Liver (tissue), 9 donors: ENCODE results near the gene FAM20C. TPM values are rescaled to one million over a fixed set of nuclear protein-coding genes. Genes with fewer than 3 reads are reported as not detected.

Experiments used
- DNase-seq: peaks from one replicate; pipeline ENCODE4 v3.0.0-alpha.2; 2017; ENCODE audit warnings: low spot score
- H3K27ac ChIP-seq, 2 donors: one replicate each; pipeline ENCODE4 v1.7.0; 2013; ENCODE audit warnings: inconsistent platforms in 2 of 2, low read length in 2 of 2, control low read depth in 1 of 2, low read depth in 1 of 2, mild to moderate bottlenecking in 1 of 2
- H3K27me3 ChIP-seq, 4 donors: one replicate each; pipeline versions ENCODE4 v1.6.1 to v1.7.0; 2013; ENCODE audit warnings: low read length in 3 of 4, inconsistent platforms in 1 of 4, mild to moderate bottlenecking in 1 of 4, moderate library complexity in 1 of 4; ENCODE audit not compliant: control insufficient read depth in 4 of 4, insufficient read depth in 4 of 4
- H3K36me3 ChIP-seq, 4 donors: one replicate each; pipeline versions ENCODE4 v1.6.1 to v1.7.0; 2013; ENCODE audit warnings: low read length in 3 of 4, mild to moderate bottlenecking in 3 of 4, low read depth in 1 of 4, moderate library complexity in 1 of 4; ENCODE audit not compliant: control insufficient read depth in 4 of 4, insufficient read depth in 3 of 4
- H3K4me1 ChIP-seq, 4 donors: one replicate each; pipeline versions ENCODE4 v1.6.1 to v1.7.0; 2013; ENCODE audit warnings: low read length in 3 of 4, mild to moderate bottlenecking in 3 of 4, moderate library complexity in 1 of 4; ENCODE audit not compliant: control insufficient read depth in 4 of 4, insufficient read depth in 4 of 4
- H3K4me3 ChIP-seq, 3 donors: one replicate each; pipeline versions ENCODE4 v1.6.1 to v1.7.0; 2013; ENCODE audit warnings: low read length in 3 of 3, control low read depth in 1 of 3, low read depth in 1 of 3, mild to moderate bottlenecking in 1 of 3
- H3K9ac ChIP-seq, 2 donors: one replicate each; pipeline ENCODE4 v1.7.0; 2013; ENCODE audit warnings: low read length in 2 of 2, mild to moderate bottlenecking in 2 of 2, moderate library complexity in 2 of 2, control low read depth in 1 of 2, low read depth in 1 of 2
- H3K9me3 ChIP-seq, 4 donors: one replicate each; pipeline versions ENCODE4 v1.6.1 to v1.7.0; 2013; ENCODE audit warnings: low read length in 3 of 4; ENCODE audit not compliant: control insufficient read depth in 4 of 4
- EGR1 ChIP-seq, 2 donors: IDR thresholded peaks; 2 replicates each; pipeline ENCODE4 v1.6.1; 2016 to 2018; ENCODE audit warnings: antibody characterized with exemption in 2 of 2, low read depth in 2 of 2
- FOXA1 ChIP-seq: IDR thresholded peaks from 2 replicates; pipeline ENCODE4 v1.6.1; 2016; ENCODE audit warnings: antibody characterized with exemption
- FOXA2 ChIP-seq: IDR thresholded peaks from 2 replicates; pipeline ENCODE4 v1.6.1; 2016; ENCODE audit warnings: antibody characterized with exemption
- GABPA ChIP-seq, 2 donors: IDR thresholded peaks in 1 of 2; conservative IDR thresholded peaks in 1 of 2; 2 replicates each; pipeline ENCODE4 v1.6.1; 2016; ENCODE audit warnings: antibody characterized with exemption in 2 of 2, mild to moderate bottlenecking in 1 of 2, moderate library complexity in 1 of 2
- HNF4A ChIP-seq, 2 donors: conservative IDR thresholded peaks; 2 replicates each; pipeline ENCODE4 v1.6.1; 2016; ENCODE audit warnings: antibody characterized with exemption in 2 of 2, mild to moderate bottlenecking in 2 of 2
- HNF4G ChIP-seq: IDR thresholded peaks from 2 replicates; pipeline ENCODE4 v1.6.1; 2016; ENCODE audit warnings: antibody characterized with exemption
- JUND ChIP-seq, 2 donors: IDR thresholded peaks; 2 replicates each; pipeline ENCODE4 v1.6.1; 2016; ENCODE audit warnings: antibody characterized with exemption in 2 of 2
- NR2F2 ChIP-seq: IDR thresholded peaks from 2 replicates; pipeline ENCODE4 v1.6.1; 2016; ENCODE audit warnings: antibody characterized with exemption
- RAD21 ChIP-seq, 2 donors: IDR thresholded peaks; 2 replicates each; pipeline ENCODE4 v1.6.1; 2016; ENCODE audit warnings: antibody characterized with exemption in 2 of 2, mild to moderate bottlenecking in 2 of 2
- RXRA ChIP-seq, 2 donors: IDR thresholded peaks; 2 replicates each; pipeline ENCODE4 v1.6.1; 2017 to 2018; ENCODE audit warnings: antibody characterized with exemption in 2 of 2, mild to moderate bottlenecking in 1 of 2
- SP1 ChIP-seq: IDR thresholded peaks from 2 replicates; pipeline ENCODE4 v1.6.1; 2018; ENCODE audit warnings: antibody characterized with exemption, mild to moderate bottlenecking
- TAF1 ChIP-seq: conservative IDR thresholded peaks from 2 replicates; pipeline ENCODE4 v1.6.1; 2016; ENCODE audit warnings: antibody characterized with exemption, mild to moderate bottlenecking
- YY1 ChIP-seq: IDR thresholded peaks from 2 replicates; pipeline ENCODE4 v1.6.1; 2016; ENCODE audit warnings: antibody characterized with exemption, mild to moderate bottlenecking
- WGBS: extraction: QIAGEN DNeasy Blood & Tissue Kit; methylation state at CpG from one replicate; pipeline ENCODE4 v1.1.7; 2013; 5-methylcytosine and 5-hydroxymethylcytosine counted together
- polyA plus RNA-seq, 2 donors: library from polyadenylated mRNA; stranded (reverse) in 1 of 2; unstranded in 1 of 2; fragments of 200-250 nt in 1 of 2; fragments of >200 nt in 1 of 2; fragmentation: Nextera tagmentation in 1 of 2; extraction: Ambion mirVana in 1 of 2; gene quantifications; one replicate each; pipeline versions ENCODE4 v1.2.1 to v1.2.3, GENCODE V29; 2013 to 2015
- total RNA-seq, 2 donors: library from RNA; depleted of rRNA; stranded (reverse); fragments of >200 nt; gene quantifications; one replicate each; pipeline ENCODE4 v1.2.3, GENCODE V29; 2014
- TF ChIP-seq, protein P1 (sequence below): IDR thresholded peaks from 2 replicates; pipeline ENCODE4 v1.6.1; 2016; ENCODE audit warnings: antibody characterized with exemption
- TF ChIP-seq, protein P2 (sequence below): IDR thresholded peaks from 2 replicates; pipeline ENCODE4 v1.6.1; 2016; ENCODE audit warnings: antibody characterized with exemption
- TF ChIP-seq, protein P3 (sequence below): IDR thresholded peaks from 2 replicates; pipeline ENCODE4 v1.6.1; 2016; ENCODE audit warnings: antibody characterized with exemption, mild to moderate bottlenecking
- TF ChIP-seq, protein P4 (sequence below): IDR thresholded peaks from 2 replicates; pipeline ENCODE4 v1.6.1; 2016; ENCODE audit warnings: antibody characterized with exemption
- TF ChIP-seq, protein P5 (sequence below): fragments of 150-350 bp; IDR thresholded peaks from 2 replicates; pipeline ENCODE4 v1.5.1; 2017; ENCODE audit warnings: improper control_type of control experiment, low read depth, low read length; ENCODE audit not compliant: missing input control
- donor health status: healthy.
- donor health status: healthy.
- donor health status: healthy.
- donor health status: healthy.
- donor health status: healthy.

Gene FAM20C
- total and polyA plus RNA-seq, 4 donors = 13.4 to 40.4 (median 31.5) TPM

DNA sequence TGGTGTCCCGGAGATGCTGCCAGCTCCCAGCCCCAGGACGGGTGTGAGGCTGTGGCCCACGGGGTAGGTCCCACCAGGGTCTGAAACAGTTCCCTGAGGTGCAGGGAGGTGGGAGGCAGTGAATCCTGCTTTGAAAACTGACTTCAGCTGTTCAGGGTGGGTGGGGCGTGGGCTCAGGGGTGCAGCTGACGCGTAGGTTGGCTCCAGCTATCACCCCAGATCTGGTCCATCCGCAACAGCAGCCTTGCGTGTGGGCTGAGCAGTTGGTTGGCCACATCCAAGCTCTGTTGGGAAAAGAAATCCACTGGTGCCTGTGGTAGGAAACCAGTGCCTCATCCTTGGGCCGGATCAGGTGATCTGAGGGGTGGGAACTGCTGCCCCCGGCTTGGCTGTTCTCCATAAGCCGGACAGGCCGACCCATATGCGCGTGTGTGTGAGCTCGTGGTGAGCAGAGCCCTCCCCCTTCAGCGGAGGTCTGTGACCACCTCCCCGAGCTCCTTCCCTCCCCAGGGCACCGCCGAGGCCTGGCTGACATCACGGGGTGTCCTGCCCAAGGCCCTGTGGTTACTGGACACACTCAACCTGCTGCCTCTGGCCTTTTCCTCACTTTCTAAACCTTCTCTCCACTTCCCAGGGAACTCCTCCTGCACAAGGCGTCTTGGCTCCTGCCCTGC, 15.4 kb upstream of the FAM20C start:
- 89% methylated on average over 21 of the region's 21 CpGs for WGBS
- TF ChIP-seq, protein P1, sequence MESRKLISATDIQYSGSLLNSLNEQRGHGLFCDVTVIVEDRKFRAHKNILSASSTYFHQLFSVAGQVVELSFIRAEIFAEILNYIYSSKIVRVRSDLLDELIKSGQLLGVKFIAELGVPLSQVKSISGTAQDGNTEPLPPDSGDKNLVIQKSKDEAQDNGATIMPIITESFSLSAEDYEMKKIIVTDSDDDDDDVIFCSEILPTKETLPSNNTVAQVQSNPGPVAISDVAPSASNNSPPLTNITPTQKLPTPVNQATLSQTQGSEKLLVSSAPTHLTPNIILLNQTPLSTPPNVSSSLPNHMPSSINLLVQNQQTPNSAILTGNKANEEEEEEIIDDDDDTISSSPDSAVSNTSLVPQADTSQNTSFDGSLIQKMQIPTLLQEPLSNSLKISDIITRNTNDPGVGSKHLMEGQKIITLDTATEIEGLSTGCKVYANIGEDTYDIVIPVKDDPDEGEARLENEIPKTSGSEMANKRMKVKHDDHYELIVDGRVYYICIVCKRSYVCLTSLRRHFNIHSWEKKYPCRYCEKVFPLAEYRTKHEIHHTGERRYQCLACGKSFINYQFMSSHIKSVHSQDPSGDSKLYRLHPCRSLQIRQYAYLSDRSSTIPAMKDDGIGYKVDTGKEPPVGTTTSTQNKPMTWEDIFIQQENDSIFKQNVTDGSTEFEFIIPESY = no peak
- TF ChIP-seq SP1 (no peak), JUND (IDR thresholded peaks at IDR 0.05) (no peak), NR2F2 (no peak), RAD21 (IDR thresholded peaks at IDR 0.05) (no peak), GABPA (IDR thresholded peaks at IDR 0.05 in 1 of 2, conservative IDR thresholded peaks at IDR 0.05 in 1 of 2) (no peak), TAF1 (no peak), RXRA (IDR thresholded peaks at IDR 0.05) (no peak), HNF4G (no peak), EGR1 (IDR thresholded peaks at IDR 0.05; ENCODE audit: low read depth in 2 of 2) (no peak), FOXA2 (no peak), YY1 (no peak), HNF4A (conservative IDR thresholded peaks at IDR 0.05) (no peak), FOXA1 (no peak)
- TF ChIP-seq, protein P2, sequence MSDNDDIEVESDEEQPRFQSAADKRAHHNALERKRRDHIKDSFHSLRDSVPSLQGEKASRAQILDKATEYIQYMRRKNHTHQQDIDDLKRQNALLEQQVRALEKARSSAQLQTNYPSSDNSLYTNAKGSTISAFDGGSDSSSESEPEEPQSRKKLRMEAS = no peak
- TF ChIP-seq, protein P3, sequence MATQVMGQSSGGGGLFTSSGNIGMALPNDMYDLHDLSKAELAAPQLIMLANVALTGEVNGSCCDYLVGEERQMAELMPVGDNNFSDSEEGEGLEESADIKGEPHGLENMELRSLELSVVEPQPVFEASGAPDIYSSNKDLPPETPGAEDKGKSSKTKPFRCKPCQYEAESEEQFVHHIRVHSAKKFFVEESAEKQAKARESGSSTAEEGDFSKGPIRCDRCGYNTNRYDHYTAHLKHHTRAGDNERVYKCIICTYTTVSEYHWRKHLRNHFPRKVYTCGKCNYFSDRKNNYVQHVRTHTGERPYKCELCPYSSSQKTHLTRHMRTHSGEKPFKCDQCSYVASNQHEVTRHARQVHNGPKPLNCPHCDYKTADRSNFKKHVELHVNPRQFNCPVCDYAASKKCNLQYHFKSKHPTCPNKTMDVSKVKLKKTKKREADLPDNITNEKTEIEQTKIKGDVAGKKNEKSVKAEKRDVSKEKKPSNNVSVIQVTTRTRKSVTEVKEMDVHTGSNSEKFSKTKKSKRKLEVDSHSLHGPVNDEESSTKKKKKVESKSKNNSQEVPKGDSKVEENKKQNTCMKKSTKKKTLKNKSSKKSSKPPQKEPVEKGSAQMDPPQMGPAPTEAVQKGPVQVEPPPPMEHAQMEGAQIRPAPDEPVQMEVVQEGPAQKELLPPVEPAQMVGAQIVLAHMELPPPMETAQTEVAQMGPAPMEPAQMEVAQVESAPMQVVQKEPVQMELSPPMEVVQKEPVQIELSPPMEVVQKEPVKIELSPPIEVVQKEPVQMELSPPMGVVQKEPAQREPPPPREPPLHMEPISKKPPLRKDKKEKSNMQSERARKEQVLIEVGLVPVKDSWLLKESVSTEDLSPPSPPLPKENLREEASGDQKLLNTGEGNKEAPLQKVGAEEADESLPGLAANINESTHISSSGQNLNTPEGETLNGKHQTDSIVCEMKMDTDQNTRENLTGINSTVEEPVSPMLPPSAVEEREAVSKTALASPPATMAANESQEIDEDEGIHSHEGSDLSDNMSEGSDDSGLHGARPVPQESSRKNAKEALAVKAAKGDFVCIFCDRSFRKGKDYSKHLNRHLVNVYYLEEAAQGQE = no peak
- TF ChIP-seq, protein P4, sequence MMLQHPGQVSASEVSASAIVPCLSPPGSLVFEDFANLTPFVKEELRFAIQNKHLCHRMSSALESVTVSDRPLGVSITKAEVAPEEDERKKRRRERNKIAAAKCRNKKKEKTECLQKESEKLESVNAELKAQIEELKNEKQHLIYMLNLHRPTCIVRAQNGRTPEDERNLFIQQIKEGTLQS = no peak
- TF ChIP-seq, protein P5, sequence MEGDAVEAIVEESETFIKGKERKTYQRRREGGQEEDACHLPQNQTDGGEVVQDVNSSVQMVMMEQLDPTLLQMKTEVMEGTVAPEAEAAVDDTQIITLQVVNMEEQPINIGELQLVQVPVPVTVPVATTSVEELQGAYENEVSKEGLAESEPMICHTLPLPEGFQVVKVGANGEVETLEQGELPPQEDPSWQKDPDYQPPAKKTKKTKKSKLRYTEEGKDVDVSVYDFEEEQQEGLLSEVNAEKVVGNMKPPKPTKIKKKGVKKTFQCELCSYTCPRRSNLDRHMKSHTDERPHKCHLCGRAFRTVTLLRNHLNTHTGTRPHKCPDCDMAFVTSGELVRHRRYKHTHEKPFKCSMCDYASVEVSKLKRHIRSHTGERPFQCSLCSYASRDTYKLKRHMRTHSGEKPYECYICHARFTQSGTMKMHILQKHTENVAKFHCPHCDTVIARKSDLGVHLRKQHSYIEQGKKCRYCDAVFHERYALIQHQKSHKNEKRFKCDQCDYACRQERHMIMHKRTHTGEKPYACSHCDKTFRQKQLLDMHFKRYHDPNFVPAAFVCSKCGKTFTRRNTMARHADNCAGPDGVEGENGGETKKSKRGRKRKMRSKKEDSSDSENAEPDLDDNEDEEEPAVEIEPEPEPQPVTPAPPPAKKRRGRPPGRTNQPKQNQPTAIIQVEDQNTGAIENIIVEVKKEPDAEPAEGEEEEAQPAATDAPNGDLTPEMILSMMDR = no peak
- H3K27me3 ChIP-seq = no peaks in the 10 kb centered on the region
- no peak overlapping the region for H3K27ac ChIP-seq
- H3K9ac ChIP-seq = no peak overlapping the region
- DNase-seq = no peak
- H3K9me3 ChIP-seq = no peaks in the 10 kb centered on the region
- H3K36me3 ChIP-seq = no peaks in the 10 kb centered on the region
- no peak overlapping the region for H3K4me3 ChIP-seq
- no peaks in the 10 kb centered on the region for H3K4me1 ChIP-seq
